ENCODE measurements around the gene APOBEC3H. TPM values are rescaled to one million over a fixed set of nuclear protein-coding genes. Genes with fewer than 3 reads are reported as not detected.

APOBEC3H gene
- total RNA-seq, 1 experiment from 2014 or later = 1.2 TPM

DNA sequence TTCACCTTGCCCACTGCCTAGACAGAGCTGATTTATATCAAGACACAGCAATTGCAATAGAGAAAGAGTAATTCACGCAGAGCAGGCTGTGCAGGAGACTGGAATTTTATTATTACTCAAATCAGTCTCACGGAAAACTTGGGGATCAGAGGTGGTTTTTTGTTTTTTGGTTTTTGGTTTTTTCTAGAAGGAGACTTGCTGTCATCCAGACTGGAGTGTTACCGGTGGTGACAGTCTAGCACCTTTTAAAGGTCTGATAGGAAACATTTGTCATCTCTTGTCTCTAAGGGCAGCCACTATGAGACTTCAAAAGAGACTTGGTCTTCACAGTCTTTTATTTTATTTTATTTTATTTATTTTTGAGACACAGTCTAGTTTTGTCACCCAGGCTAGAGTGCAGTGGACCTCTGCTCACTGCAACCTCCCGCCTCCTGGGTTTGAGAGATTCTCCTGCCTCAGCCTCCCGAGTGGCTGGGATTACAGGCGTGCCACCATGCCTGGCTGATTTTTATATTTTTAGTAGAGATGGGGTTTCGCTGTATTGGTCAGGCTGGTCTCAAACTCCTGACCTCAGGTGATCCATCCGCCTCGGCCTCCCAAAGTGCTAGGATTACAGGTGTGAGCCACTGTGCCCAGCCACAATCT lies 19.1 kb downstream of the APOBEC3H start:
- peaks cover 3% of the 10 kb centered on the region for H3K4me1 Mint-ChIP-seq (ENCODE audit: insufficient read depth, unreplicated experiment)
- TF ChIP-seq, protein P1, sequence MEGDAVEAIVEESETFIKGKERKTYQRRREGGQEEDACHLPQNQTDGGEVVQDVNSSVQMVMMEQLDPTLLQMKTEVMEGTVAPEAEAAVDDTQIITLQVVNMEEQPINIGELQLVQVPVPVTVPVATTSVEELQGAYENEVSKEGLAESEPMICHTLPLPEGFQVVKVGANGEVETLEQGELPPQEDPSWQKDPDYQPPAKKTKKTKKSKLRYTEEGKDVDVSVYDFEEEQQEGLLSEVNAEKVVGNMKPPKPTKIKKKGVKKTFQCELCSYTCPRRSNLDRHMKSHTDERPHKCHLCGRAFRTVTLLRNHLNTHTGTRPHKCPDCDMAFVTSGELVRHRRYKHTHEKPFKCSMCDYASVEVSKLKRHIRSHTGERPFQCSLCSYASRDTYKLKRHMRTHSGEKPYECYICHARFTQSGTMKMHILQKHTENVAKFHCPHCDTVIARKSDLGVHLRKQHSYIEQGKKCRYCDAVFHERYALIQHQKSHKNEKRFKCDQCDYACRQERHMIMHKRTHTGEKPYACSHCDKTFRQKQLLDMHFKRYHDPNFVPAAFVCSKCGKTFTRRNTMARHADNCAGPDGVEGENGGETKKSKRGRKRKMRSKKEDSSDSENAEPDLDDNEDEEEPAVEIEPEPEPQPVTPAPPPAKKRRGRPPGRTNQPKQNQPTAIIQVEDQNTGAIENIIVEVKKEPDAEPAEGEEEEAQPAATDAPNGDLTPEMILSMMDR (IDR thresholded peaks at IDR 0.05; ENCODE audit: unreplicated experiment) = no peak
- no peaks in the 10 kb centered on the region for H3K9me3 Mint-ChIP-seq (ENCODE audit: unreplicated experiment)
- no peaks in the 10 kb centered on the region for H3K27me3 Mint-ChIP-seq (ENCODE audit: insufficient read depth, unreplicated experiment)
- no TSS peak for BruUV-seq (replicated peaks)
- POLR2A ChIA-PET = interaction anchor here (1.0 kb wide), 1 partner anchor 36 kb away, joined by 3 read pairs; no protein-coding TSS in a partner anchor
- H3K27ac Mint-ChIP-seq (ENCODE audit: low read depth, unreplicated experiment) = no peak overlapping the region
- DNase-seq (ENCODE audit: unreplicated experiment) = no peak
- no peak overlapping the region for H3K4me3 Mint-ChIP-seq (ENCODE audit: unreplicated experiment)
- no peaks in the 10 kb centered on the region for H3K36me3 Mint-ChIP-seq (ENCODE audit: insufficient read depth, unreplicated experiment)
- CTCF ChIA-PET = interaction anchor here (1.2 kb wide), 1 partner anchor 246 kb away, joined by 4 read pairs; no protein-coding TSS in a partner anchor
- intact Hi-C loops (cut with micrococcal nuclease) = no loop called here

DNA sequence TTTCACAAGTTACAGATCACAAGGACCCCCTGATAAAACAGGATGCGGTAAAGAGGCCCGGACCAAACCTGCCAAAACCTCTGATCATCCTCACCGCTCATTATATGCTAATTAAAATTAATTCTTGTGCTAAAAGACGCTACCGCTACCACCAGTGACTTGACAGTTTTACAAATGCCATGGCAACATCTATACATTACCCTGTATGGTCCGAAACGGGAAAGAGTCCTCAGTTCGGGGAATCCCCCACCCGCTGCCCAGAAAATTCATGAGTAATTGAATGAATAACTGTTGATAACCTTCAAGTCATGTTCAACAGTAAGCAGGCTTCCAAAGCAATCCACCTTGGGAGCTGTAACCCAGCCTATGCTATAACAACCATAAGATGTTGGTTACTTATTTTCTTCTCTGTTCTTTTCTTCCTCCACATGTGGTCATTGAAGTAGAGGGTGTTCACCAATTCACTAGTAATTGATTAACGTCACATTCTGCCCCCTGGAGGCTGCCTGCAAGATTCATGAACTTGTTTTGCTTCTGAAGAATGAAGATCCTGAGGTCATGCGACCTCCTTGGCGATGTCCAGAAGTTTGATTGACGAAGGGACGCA lies 20.6 kb downstream of the APOBEC3H start:
- intact Hi-C loops (cut with micrococcal nuclease) = no loop called here
- H3K4me3 Mint-ChIP-seq (ENCODE audit: unreplicated experiment) = no peak overlapping the region
- ChIA-PET POLR2A (interaction anchor here (1.6 kb wide), 1 partner anchor 246 kb away, joined by 5 read pairs; the partner anchor contains the start of gene CBX6), CTCF (interaction anchor here (0.7 to 2.3 kb wide), 6 partner anchors 104 to 361 kb away, joined by 3 to 16 read pairs (median 4); no protein-coding TSS in a partner anchor)
- TF ChIP-seq, protein P1 (IDR thresholded peaks at IDR 0.05; ENCODE audit: unreplicated experiment) = peak; percentile 41
- peak; percentile 71 for DNase-seq (ENCODE audit: unreplicated experiment)
- BruUV-seq (replicated peaks) = no TSS peak
- H3K4me1 Mint-ChIP-seq (ENCODE audit: insufficient read depth, unreplicated experiment) = no peaks in the 10 kb centered on the region
- no peaks in the 10 kb centered on the region for H3K9me3 Mint-ChIP-seq (ENCODE audit: unreplicated experiment)
- H3K27ac Mint-ChIP-seq (ENCODE audit: low read depth, unreplicated experiment) = no peak overlapping the region
- H3K36me3 Mint-ChIP-seq (ENCODE audit: insufficient read depth, unreplicated experiment) = no peaks in the 10 kb centered on the region
- H3K27me3 Mint-ChIP-seq (ENCODE audit: insufficient read depth, unreplicated experiment) = no peaks in the 10 kb centered on the region

DNA sequence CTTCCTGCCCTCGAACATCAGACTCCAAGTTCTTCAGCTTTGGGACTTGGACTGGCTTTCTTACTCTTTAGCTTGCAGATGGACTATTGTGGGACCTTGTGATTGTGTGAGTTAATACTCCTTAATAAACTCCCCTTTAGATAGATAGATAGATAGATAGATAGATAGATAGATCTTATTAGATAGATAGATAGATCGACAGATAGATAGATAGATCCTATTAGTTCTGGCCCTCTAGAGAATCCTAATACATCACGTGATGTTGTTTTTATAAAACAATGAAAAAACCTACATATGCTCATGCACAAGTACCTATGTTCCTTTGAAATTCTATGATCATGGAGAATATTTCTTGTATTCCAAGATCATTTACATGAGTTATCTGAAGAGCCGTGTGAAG lies 23.9 kb downstream of the APOBEC3H start:
- H3K9me3 Mint-ChIP-seq (ENCODE audit: unreplicated experiment) = no peaks in the 10 kb centered on the region
- H3K36me3 Mint-ChIP-seq (ENCODE audit: insufficient read depth, unreplicated experiment) = no peaks in the 10 kb centered on the region
- no peak overlapping the region for H3K4me3 Mint-ChIP-seq (ENCODE audit: unreplicated experiment)
- intact Hi-C loops (cut with micrococcal nuclease) = loop anchor here (5.0 kb wide), 1 partner anchor 354 kb away; no protein-coding TSS in a partner anchor
- H3K27me3 Mint-ChIP-seq (ENCODE audit: insufficient read depth, unreplicated experiment) = no peaks in the 10 kb centered on the region
- ChIA-PET POLR2A (no interaction called here), CTCF (interaction anchor here (1.0 to 3.1 kb wide), 4 partner anchors 45 to 251 kb away, joined by 3 to 29 read pairs (median 4); no protein-coding TSS in a partner anchor)
- TF ChIP-seq, protein P1 (IDR thresholded peaks at IDR 0.05; ENCODE audit: unreplicated experiment) = no peak
- no TSS peak for BruUV-seq (replicated peaks)
- H3K4me1 Mint-ChIP-seq (ENCODE audit: insufficient read depth, unreplicated experiment) = no peaks in the 10 kb centered on the region
- H3K27ac Mint-ChIP-seq (ENCODE audit: low read depth, unreplicated experiment) = no peak overlapping the region
- DNase-seq (ENCODE audit: unreplicated experiment) = no peak

DNA sequence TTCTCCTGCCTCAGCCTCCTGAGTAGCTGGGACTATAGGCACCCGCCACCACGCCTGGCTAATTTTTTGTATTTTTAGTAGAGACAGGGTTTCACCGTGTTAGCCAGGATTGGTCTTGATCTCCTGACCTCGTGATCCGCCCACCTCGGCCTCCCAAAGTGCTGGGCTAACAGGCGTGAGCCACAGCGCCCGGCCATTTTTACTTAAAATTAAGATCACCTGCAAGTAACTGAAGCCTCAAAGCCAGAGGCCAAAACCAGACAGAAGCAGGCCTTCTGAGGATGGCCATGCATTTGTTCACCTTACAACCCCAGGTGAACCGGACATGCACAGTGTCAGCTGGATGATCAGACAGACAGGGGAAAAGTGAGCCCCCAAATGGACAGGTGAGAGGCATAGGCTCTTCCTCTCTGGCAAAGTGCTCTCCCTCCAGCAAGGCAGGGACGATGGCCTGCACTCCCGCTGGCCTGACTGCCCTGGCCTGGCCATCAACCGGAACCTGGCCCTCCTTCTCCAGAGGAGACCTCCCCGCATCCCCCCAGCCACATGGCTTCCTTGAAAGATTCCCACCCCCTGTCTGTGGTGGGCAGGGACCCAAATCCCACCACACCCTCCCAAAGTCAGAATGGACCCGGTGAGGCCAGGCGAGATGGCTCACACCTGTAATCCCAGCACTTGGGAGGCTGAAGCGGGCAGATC lies 25.9 kb downstream of the APOBEC3H start:
- no peaks in the 10 kb centered on the region for H3K4me1 Mint-ChIP-seq (ENCODE audit: insufficient read depth, unreplicated experiment)
- ChIA-PET CTCF (interaction anchor here (0.6 to 3.1 kb wide), 6 partner anchors 127 to 357 kb away, joined by 3 to 29 read pairs (median 3); no protein-coding TSS in a partner anchor), POLR2A (no interaction called here)
- H3K27me3 Mint-ChIP-seq (ENCODE audit: insufficient read depth, unreplicated experiment) = no peaks in the 10 kb centered on the region
- TF ChIP-seq, protein P1 (IDR thresholded peaks at IDR 0.05; ENCODE audit: unreplicated experiment) = no peak
- BruUV-seq (replicated peaks) = no TSS peak
- no peak for DNase-seq (ENCODE audit: unreplicated experiment)
- no peak overlapping the region for H3K4me3 Mint-ChIP-seq (ENCODE audit: unreplicated experiment)
- H3K36me3 Mint-ChIP-seq (ENCODE audit: insufficient read depth, unreplicated experiment) = no peaks in the 10 kb centered on the region
- no peak overlapping the region for H3K27ac Mint-ChIP-seq (ENCODE audit: low read depth, unreplicated experiment)
- no peaks in the 10 kb centered on the region for H3K9me3 Mint-ChIP-seq (ENCODE audit: unreplicated experiment)
- intact Hi-C loops (cut with micrococcal nuclease) = loop anchor here (1.0 to 5.0 kb wide), 4 partner anchors 109 to 356 kb away; partner anchors contain the start of gene APOBEC3C
